ENCODE measurements around the gene TMEM271.

DNA sequence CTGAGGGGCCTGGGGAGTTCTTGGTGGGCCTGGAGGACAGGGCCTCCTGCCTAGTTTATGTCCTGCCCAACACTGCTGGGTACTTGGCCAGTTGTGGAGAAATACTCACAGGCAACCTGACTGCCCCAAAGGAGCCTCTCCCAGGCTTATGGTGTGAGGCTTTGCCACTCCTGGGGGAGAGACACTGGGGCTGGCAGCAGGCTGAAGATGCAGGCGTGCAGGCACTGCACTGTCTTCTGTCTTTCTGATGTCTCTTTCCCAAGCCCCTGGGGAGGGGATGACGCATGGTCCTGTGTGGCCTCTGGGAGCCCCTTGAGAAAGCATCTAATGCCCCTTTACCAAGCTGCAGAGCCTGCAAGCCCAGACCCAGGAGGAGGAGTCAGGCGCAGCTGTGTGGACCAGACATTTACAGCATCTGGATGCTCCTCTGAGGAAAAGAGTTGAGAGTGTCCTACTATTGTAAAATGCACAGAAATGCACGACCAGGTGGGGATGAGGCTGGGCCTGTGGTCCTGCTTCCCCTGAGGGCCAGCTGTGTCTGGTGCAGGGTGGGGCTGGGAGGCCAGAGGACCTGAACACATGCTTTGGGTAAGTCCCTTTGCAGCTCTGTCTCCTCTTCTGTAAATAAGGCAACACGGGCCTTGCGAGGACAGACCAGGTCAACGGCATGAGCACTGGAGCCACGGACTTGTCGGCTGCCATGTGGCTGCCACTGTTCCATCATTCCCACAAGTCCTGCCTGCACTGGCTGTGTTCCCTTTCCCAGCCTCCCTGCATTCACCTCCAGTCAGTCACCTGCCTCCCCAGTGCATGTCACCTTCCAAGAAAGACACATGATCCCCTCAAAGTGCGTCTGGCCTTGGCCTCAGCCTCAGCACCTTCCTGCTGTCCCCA lies 8.4 kb downstream of the TMEM271 start:
- TF ChIP-seq, protein P1, sequence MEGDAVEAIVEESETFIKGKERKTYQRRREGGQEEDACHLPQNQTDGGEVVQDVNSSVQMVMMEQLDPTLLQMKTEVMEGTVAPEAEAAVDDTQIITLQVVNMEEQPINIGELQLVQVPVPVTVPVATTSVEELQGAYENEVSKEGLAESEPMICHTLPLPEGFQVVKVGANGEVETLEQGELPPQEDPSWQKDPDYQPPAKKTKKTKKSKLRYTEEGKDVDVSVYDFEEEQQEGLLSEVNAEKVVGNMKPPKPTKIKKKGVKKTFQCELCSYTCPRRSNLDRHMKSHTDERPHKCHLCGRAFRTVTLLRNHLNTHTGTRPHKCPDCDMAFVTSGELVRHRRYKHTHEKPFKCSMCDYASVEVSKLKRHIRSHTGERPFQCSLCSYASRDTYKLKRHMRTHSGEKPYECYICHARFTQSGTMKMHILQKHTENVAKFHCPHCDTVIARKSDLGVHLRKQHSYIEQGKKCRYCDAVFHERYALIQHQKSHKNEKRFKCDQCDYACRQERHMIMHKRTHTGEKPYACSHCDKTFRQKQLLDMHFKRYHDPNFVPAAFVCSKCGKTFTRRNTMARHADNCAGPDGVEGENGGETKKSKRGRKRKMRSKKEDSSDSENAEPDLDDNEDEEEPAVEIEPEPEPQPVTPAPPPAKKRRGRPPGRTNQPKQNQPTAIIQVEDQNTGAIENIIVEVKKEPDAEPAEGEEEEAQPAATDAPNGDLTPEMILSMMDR (IDR thresholded peaks at IDR 0.05; ENCODE audit: low read length): no peak
- TF ChIP-seq EZH2 (IDR thresholded peaks at IDR 0.05; ENCODE audit: borderline replicate concordance, low read length): no peak
